B cell (primary cell): ENCODE measurements around the gene DNMBP.
"Not testable (repeated sequence)": the region's sequence is repeated elsewhere in the genome, so short reads cannot be mapped to it uniquely, and the experiment has no call there.

Experiments used
- EZH2 ChIP-seq: IDR thresholded peaks from 2 replicates; pipeline ENCODE4 v1.6.1; 2012; ENCODE audit warnings: borderline replicate concordance, low read depth, mild to moderate bottlenecking, moderate library complexity, low read length; ENCODE audit not compliant: insufficient read depth, poor library complexity, severe bottlenecking
- TF ChIP-seq, protein P1 (sequence below): fragments of 200-600 bp; IDR thresholded peaks from one replicate; pipeline ENCODE4 v1.8.0; 2022; ENCODE audit warnings: antibody characterized with exemption, mild to moderate bottlenecking

- TF ChIP-seq, protein P1, sequence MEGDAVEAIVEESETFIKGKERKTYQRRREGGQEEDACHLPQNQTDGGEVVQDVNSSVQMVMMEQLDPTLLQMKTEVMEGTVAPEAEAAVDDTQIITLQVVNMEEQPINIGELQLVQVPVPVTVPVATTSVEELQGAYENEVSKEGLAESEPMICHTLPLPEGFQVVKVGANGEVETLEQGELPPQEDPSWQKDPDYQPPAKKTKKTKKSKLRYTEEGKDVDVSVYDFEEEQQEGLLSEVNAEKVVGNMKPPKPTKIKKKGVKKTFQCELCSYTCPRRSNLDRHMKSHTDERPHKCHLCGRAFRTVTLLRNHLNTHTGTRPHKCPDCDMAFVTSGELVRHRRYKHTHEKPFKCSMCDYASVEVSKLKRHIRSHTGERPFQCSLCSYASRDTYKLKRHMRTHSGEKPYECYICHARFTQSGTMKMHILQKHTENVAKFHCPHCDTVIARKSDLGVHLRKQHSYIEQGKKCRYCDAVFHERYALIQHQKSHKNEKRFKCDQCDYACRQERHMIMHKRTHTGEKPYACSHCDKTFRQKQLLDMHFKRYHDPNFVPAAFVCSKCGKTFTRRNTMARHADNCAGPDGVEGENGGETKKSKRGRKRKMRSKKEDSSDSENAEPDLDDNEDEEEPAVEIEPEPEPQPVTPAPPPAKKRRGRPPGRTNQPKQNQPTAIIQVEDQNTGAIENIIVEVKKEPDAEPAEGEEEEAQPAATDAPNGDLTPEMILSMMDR = not testable (repeated sequence)
- not testable (repeated sequence) for TF ChIP-seq EZH2
Measured at GRCh38 chr10:99932203-99932957, 77.4 kb downstream of the DNMBP start.
